Smooth muscle cell (in vitro differentiated cells): ENCODE data around the gene APOBEC3A. TPM values are rescaled to one million over a fixed set of nuclear protein-coding genes. Genes with fewer than 3 reads are reported as not detected.

Experiments
- DNase-seq: peaks from one replicate; lab custom pipeline; 2025; ENCODE audit not compliant: unreplicated experiment; lab: John Stamatoyannopoulos, UW
- H2AFZ ChIP-seq: fragments of 200-600 bp; sonication (generic); 2 replicates; pipeline ENCODE4 v1.6.0; 2016; ENCODE audit warnings: antibody characterized with exemption, low read depth, mild to moderate bottlenecking
- H3F3A ChIP-seq: fragments of 200-600 bp; sonication (generic); 2 replicates; pipeline ENCODE4 v1.6.0; 2017; ENCODE audit warnings: antibody characterized with exemption, low read depth
- H3K27ac ChIP-seq: fragments of 200-600 bp; sonication (generic); 2 replicates; pipeline ENCODE4 v1.5.1; 2016; ENCODE audit warnings: low read depth, mild to moderate bottlenecking
- H3K27me3 ChIP-seq: fragments of 200-600 bp; sonication (generic); 2 replicates; pipeline ENCODE4 v1.6.1; 2016; ENCODE audit warnings: low read depth, mild to moderate bottlenecking
- H3K36me3 ChIP-seq: fragments of 200-600 bp; sonication (generic); 2 replicates; pipeline ENCODE4 v1.5.1; 2016; ENCODE audit warnings: low read depth
- H3K4me1 ChIP-seq: fragments of 200-600 bp; sonication (generic); 2 replicates; pipeline ENCODE4 v1.5.1; 2016; ENCODE audit warnings: low read depth
- H3K4me2 ChIP-seq: fragments of 200-600 bp; sonication (generic); 2 replicates; pipeline ENCODE4 v1.6.0; 2016; ENCODE audit warnings: mild to moderate bottlenecking
- H3K4me3 ChIP-seq: fragments of 200-600 bp; sonication (generic); 2 replicates; pipeline ENCODE4 v1.5.1; 2016; ENCODE audit warnings: mild to moderate bottlenecking
- H3K79me2 ChIP-seq: fragments of 200-600 bp; sonication (generic); 2 replicates; pipeline ENCODE4 v1.6.0; 2016; ENCODE audit warnings: low read depth, mild to moderate bottlenecking
- H3K9ac ChIP-seq: fragments of 200-600 bp; sonication (generic); 2 replicates; pipeline ENCODE4 v1.6.0; 2016; ENCODE audit warnings: low read depth
- H3K9me3 ChIP-seq: fragments of 200-600 bp; sonication (generic); replicated peaks from 2 replicates; pipeline ENCODE4 v1.5.1; 2016; ENCODE audit warnings: low read depth
- H4K20me1 ChIP-seq: fragments of 200-600 bp; sonication (generic); 2 replicates; pipeline ENCODE4 v1.6.0; 2016; ENCODE audit warnings: low read depth
- CTCF ChIP-seq: fragments of 200-600 bp; sonication (generic); IDR thresholded peaks from 2 replicates; pipeline ENCODE4 v1.5.1; 2017; ENCODE audit warnings: borderline replicate concordance, mild to moderate bottlenecking, antibody characterized with exemption; ENCODE audit not compliant: insufficient read depth, poor library complexity, severe bottlenecking
- WGBS: methylation state at CpG from one replicate; pipeline ENCODE4 v1.1.7; 2016; ENCODE audit warnings: low lambda C conversion rate; 5-methylcytosine and 5-hydroxymethylcytosine counted together
- polyA plus RNA-seq: library from polyadenylated mRNA; unstranded; fragments of >200 nt; fragmentation: Nextera tagmentation; extraction: Ambion mirVana; gene quantifications from 2 replicates; pipeline ENCODE4 v1.2.1, GENCODE V29; 2016
- total RNA-seq: library from RNA; depleted of rRNA; stranded (reverse); fragments of >200 nt; gene quantifications from 2 replicates; pipeline ENCODE4 v1.2.3, GENCODE V29; 2014

Gene APOBEC3A
- total and polyA plus RNA-seq, 2 experiments from 2014 or later, result 0.18 TPM; not detected in 1

- DNase-seq, result no peak
- Histone ChIP-seq H3F3A (no peaks in the 10 kb centered on the region), H3K79me2 (peaks cover 6% of the 10 kb centered on the region), H3K4me1 (peaks cover 18% of the 10 kb centered on the region), H3K27me3 (no peaks in the 10 kb centered on the region), H3K27ac (no peak overlapping the region), H3K9me3 (no peaks in the 10 kb centered on the region), H3K4me2 (no peak overlapping the region), H2AFZ (no peak overlapping the region), H3K36me3 (no peaks in the 10 kb centered on the region), H3K9ac (no peak overlapping the region), H4K20me1 (no peaks in the 10 kb centered on the region), H3K4me3 (no peak overlapping the region)
- no peak for TF ChIP-seq CTCF
- WGBS, result 88% methylated on average over 15 of the region's 15 CpGs
Observed at GRCh38 chr22:39010946-39011345, 53.5 kb downstream of the APOBEC3A start.

Other genes starting within 250 kb of the APOBEC3A start
- 59.1 and 60.6 TPM in 2 replicates for gene SUN2, start 201.6 kb upstream of the APOBEC3A start, total RNA-seq
- 71.7 and 81.9 TPM in 2 replicates for gene SUN2, start 201.6 kb upstream of the APOBEC3A start, polyA plus RNA-seq
- gene DNAL4, start 163.5 kb upstream of the APOBEC3A start, total RNA-seq, result 13.5 and 16.7 TPM in 2 replicates
- 29.7 and 33.5 TPM in 2 replicates for gene DNAL4, start 163.5 kb upstream of the APOBEC3A start, polyA plus RNA-seq
- 1.3 and 2.0 TPM in 2 replicates for gene NPTXR, start 113.6 kb upstream of the APOBEC3A start, total RNA-seq
- gene NPTXR, start 113.6 kb upstream of the APOBEC3A start, polyA plus RNA-seq, result 3.2 and 3.9 TPM in 2 replicates
- gene CBX6, start 85.4 kb upstream of the APOBEC3A start, total RNA-seq, result 11.6 and 13.5 TPM in 2 replicates
- 23.9 and 27.4 TPM in 2 replicates for gene CBX6, start 85.4 kb upstream of the APOBEC3A start, polyA plus RNA-seq
- gene APOBEC3B, start 24.7 kb downstream of the APOBEC3A start, total RNA-seq, result 0.22 and 0.58 TPM in 2 replicates
- 4.9 and 5.6 TPM in 2 replicates for gene APOBEC3B, start 24.7 kb downstream of the APOBEC3A start, polyA plus RNA-seq
- gene APOBEC3C, start 56.6 kb downstream of the APOBEC3A start, total RNA-seq, result 3.9 and 5.3 TPM in 2 replicates
- gene APOBEC3C, start 56.6 kb downstream of the APOBEC3A start, polyA plus RNA-seq, result 38.0 and 62.7 TPM in 2 replicates
- 0.18 and 2.3 TPM in 2 replicates for gene APOBEC3D, start 63.5 kb downstream of the APOBEC3A start, total RNA-seq
- gene APOBEC3D, start 63.5 kb downstream of the APOBEC3A start, polyA plus RNA-seq, result 0.51 and 1.9 TPM in 2 replicates
- gene APOBEC3F, start 83.3 kb downstream of the APOBEC3A start, total RNA-seq, result 0.04 and 1.3 TPM in 2 replicates
- 7.7 and 8.2 TPM in 2 replicates for gene APOBEC3F, start 83.3 kb downstream of the APOBEC3A start, polyA plus RNA-seq
- gene APOBEC3G, start 119.7 kb downstream of the APOBEC3A start, total RNA-seq, result 1.9 and 10.3 TPM in 2 replicates
- 2.9 and 3.2 TPM in 2 replicates for gene APOBEC3G, start 119.7 kb downstream of the APOBEC3A start, polyA plus RNA-seq
- gene APOBEC3H, start 139.6 kb downstream of the APOBEC3A start, total RNA-seq, result 0.31 TPM in 1 of 2 replicates, not detected in the other
- gene APOBEC3H, start 139.6 kb downstream of the APOBEC3A start, polyA plus RNA-seq, result 0.57 and 1.5 TPM in 2 replicates
- gene CBX7, start 195.1 kb downstream of the APOBEC3A start, total RNA-seq, result 0.40 and 4.8 TPM in 2 replicates
- 1.7 and 2.2 TPM in 2 replicates for gene CBX7, start 195.1 kb downstream of the APOBEC3A start, polyA plus RNA-seq